SK-N-DZ (cell line): ENCODE measurements around the gene SPATA2L.
"Not testable (repeated sequence)": the region's sequence is repeated elsewhere in the genome, so short reads cannot be mapped to it uniquely, and the experiment has no call there.

Experiments
- DNase-seq: peaks from one replicate; pipeline ENCODE4 v3.0.0-alpha.2; 2015; ENCODE audit warnings: low spot score

Gene SPATA2L

GRCh38 chr16:89707695-89708094 lies 6.2 kb upstream of the SPATA2L start:
- no peak for DNase-seq

- DNase-seq, result no peak
Observed at GRCh38 chr16:89706518-89707260, 5.2 kb upstream of the SPATA2L start.

- DNase-seq, result no peak
Observed at GRCh38 chr16:89705006-89705405, 3.5 kb upstream of the SPATA2L start.

- DNase-seq, result no peak
Observed at GRCh38 chr16:89704281-89704680, 2.8 kb upstream of the SPATA2L start.

GRCh38 chr16:89700649-89701424 lies 668 bp downstream of the SPATA2L start:
- peak; percentile 47 for DNase-seq

GRCh38 chr16:89700100-89700648 lies 1.3 kb downstream of the SPATA2L start:
- DNase-seq, result peak; percentile 99

GRCh38 chr16:89699629-89700099 lies 1.8 kb downstream of the SPATA2L start:
- DNase-seq, result not testable (repeated sequence)

GRCh38 chr16:89698717-89699116 lies 2.8 kb downstream of the SPATA2L start:
- DNase-seq, result not testable (repeated sequence)

GRCh38 chr16:89697616-89698331 lies 3.7 kb downstream of the SPATA2L start:
- peak; percentile 18 for DNase-seq

GRCh38 chr16:89697161-89697615 lies 4.3 kb downstream of the SPATA2L start:
- DNase-seq, result peak; percentile 23

- DNase-seq, result no peak
Observed at GRCh38 chr16:89696670-89697128, 4.8 kb downstream of the SPATA2L start.

- DNase-seq, result no peak
Observed at GRCh38 chr16:89695875-89696669, 5.4 kb downstream of the SPATA2L start.

- DNase-seq, result no peak
Observed at GRCh38 chr16:89695086-89695874, 6.2 kb downstream of the SPATA2L start.

GRCh38 chr16:89694784-89695085 lies 6.8 kb downstream of the SPATA2L start:
- not testable (repeated sequence) for DNase-seq

- DNase-seq, result no peak
Observed at GRCh38 chr16:89693931-89694783, 7.3 kb downstream of the SPATA2L start.

GRCh38 chr16:89693289-89693731 lies 8.2 kb downstream of the SPATA2L start:
- DNase-seq, result no peak

- no peak for DNase-seq
Observed at GRCh38 chr16:89691986-89692569, 9.4 kb downstream of the SPATA2L start.

GRCh38 chr16:89691231-89691985 lies 10.1 kb downstream of the SPATA2L start:
- no peak for DNase-seq
